GM21515 (cell line): Measurements from ENCODE around the gene C11orf65.
"Not testable (repeated sequence)": the region's sequence is repeated elsewhere in the genome, so short reads cannot be mapped to it uniquely, and the experiment has no call there.

Experiments
- ATAC-seq: cut with Tn5 transposase; IDR thresholded peaks from one replicate; pipeline ENCODE4 v1.9.1; 2021; ENCODE audit not compliant: unreplicated experiment

C11orf65 gene

DNA sequence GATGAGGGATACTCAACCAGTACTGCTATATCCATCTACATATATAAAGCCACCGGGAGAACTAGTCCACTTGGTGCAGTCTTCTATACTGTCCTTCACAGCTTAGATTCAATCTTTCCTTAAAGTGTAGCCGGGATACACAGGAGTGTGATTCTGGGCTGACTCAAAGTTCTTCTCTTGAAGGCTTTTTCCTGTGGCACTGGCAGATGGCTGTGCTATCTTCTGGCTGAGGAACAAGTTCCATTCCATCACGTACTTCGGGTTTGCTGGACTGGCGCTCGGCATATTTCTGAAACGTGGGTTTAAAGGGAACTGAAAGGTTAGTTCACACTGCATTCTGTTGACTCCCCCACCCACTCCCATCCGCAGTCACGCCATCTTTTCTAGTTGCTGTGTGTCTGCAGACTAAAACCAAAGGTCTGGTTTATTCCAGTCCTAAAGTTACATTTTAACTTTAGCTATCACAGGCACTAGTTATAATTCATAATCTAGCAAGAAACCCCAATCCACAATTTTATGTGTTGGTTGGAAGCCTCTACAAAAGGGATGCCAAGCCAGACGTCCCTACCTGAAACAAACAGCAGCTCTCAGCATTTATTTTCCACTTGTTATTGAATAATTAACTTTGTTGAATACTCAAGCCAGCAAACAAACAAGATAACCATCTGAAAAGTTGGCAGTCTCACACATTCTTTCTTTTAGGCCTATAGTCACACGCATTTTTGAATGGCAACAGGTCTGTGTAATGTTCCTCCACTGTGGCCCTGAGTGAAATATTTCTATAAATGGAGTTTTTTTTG is 7.5 kb upstream of the C11orf65 start:
- ATAC-seq: no peak

DNA sequence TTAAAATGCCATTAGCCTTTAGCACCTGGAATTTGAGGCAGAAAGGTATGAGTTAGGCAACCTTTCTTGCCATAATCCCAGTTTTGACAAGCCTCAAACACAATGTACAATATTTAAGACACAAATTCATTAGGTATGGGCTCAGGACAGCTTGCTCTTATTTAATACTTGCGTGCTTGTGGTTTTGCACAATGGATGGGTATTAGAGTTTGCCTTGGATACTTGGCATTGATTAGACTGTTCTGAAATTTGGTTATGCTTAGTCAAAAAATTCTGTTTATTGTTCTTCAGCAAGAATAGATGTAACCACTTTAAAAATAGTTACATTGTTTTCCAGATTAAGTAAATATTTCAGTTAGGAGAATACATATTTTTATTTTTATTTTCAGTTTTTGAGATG is 5.4 kb upstream of the C11orf65 start:
- ATAC-seq: no peak

DNA sequence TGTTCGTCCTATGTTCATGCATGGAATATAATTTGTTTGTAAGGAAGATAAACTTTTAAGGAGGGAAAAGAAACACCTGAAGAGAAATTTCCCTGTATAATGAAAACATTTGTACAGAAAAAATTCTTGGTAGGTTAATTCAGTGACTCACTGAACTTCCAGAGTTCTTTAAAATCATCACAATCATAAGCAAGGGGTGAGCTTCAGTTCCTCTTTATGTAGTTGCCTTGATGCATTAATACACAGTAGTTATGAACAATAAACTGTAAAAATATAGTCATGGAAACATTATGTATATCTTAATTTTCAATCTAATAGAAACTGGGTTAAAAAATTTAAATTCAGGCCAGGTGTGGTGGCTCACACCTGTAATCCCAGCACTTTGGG is 1.1 kb upstream of the C11orf65 start:
- ATAC-seq: no peak

DNA sequence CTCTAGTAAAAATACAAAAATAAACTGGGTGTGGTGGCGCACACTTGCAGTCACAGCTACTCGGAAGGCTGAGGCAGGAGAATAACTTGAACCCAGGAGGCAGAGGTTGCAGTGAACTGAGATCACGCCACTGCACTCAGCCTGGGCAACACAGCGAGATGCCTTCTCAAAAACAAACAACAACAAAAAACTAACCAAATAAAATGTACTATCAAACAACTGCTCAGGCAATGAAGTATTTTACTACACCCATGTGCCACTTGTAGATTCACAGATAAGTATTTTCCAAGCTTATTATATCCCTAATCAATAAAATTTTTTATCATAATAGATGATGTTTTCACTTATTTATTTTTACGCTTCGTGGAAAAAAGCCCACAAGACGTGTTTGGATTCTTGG is 924 bp downstream of the C11orf65 start:
- no peak for ATAC-seq

GRCh38 chr11:108453207-108453835 is 14.0 kb downstream of the C11orf65 start:
- ATAC-seq: no peak

DNA sequence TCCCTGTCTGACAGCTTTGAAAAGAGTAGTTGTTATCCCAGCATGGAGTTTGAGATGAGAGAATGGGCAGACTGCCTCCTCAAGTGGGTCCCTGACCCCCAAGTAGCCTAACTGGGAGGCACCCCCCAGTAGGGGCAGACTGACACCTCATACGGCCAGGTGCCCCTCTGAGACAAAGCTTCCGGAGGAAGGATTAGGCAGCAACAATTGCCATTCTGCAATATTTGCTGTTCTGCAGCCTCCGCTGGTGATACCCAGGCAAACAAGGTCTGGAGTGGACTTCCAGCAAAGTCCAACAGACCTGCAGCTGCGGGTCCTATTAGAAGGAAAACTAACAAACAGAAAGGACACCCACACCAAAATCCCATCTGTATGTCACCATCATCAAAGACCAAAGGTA is 25.9 kb downstream of the C11orf65 start:
- not testable (repeated sequence) for ATAC-seq

- no peak for ATAC-seq
These were observed 30.7 kb downstream of the C11orf65 start for GRCh38 chr11:108436594-108436993.

GRCh38 chr11:108435066-108435465 is 32.3 kb downstream of the C11orf65 start:
- ATAC-seq: no peak

DNA sequence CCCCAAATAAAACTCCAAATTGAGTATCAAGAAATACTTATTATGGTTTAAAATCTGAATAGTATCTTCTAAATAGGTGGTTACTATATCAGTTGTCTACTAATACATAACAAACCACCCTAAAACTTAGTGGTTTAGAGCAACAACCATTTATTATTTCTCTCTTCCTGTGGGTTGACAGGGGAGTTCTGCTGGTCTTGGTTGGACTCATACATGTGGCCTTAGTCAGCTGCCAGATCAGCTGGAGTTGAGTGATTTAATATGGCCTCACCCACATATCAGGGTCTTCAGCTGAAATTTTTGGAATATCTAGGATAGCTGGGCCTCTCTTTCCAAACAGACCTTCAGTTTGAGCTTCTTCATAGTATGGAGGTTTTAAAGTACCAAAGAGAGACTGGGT is 34.5 kb downstream of the C11orf65 start:
- no peak for ATAC-seq

DNA sequence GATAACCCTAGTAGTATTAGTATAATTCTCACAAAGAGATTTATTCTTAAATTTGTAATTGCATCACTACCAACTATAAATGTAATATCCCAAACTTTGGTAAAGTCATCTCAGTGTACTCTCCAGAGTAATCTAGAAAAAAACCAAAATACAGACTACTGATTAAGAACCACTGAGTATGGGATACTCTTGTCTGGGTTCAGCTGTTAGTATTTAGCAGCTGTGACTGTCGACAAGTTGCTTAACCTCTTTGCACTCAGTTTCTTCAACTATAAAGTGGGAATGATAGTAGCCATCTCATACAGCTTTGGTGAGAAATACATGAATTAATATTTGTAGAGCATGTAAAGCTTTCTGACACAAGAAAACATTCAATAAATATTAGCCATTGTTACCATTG is 35.3 kb downstream of the C11orf65 start:
- ATAC-seq: no peak

DNA sequence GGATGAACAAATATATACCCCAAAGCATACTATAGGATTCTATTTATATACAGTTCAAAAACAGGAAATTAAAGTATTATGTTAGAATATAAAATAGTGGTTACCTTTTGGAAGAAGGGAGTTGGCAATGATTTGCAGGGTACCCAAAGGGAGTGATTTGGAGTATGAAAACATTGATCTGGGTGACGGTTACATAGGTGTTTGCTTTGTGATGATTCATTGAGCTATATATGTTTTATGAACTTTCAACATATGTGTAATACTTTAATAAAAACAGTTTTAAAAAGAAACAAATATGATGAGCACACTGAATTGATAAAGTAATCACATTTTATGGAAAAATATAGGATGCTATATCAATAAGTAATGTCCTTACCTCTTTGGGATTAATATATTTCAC is 36.0 kb downstream of the C11orf65 start:
- no peak for ATAC-seq

GRCh38 chr11:108417551-108417950 is 49.8 kb downstream of the C11orf65 start:
- ATAC-seq: not testable (repeated sequence)

DNA sequence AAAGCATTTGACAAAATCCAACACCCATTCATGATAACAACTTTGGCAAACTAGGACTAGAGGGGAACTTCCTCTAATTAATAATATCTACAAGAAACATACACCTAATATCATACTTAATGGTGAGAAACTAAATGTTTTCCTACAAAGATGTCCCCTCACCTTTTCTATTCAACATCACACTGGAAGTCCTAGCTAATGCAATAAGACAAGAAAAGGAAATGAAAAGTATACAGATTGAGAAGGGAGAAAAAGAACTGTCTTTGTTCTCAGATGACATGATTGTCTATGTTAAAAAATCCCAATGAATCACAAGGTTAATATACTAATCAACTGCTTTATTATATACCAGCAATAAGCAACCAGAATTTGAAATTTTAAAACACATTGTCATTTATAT is 52.4 kb downstream of the C11orf65 start:
- ATAC-seq: no peak

DNA sequence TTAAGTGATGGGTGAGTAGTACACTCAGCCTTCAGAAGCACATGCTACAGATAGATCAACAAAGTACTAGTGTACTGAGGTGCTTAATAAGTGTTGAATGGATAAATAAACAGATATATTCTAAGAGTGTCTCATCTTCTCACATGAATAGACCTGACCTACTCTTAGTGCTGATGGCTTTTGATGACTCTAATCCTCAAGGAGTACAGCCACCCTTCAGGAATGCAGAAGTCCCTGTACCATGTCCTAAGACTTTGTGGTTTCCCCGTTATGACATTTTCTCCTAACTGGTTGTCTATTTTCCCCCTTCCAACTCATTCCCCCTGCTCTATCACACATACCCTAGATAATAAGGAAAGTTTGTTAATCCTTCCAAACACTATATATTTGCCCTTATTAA is 61.6 kb downstream of the C11orf65 start:
- ATAC-seq: no peak

DNA sequence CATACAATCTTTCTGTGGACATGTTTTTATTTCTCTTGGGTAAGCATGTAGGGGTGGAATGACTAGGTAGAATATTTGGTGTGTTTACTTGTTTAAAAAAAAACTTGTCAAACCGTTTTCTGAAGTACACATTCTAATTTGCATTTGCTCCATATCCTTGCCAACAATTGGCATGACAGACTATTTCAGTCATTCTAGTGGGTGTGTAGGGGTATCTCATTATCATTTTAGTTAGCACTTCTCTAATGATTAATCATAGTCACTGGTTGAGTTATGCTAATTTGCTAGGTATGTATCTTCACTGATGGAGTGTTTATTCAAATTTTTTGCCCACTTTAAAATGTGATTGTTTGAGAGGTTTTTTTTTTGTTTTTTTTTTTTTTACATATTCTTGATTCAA is 64.3 kb downstream of the C11orf65 start:
- ATAC-seq: no peak

- ATAC-seq: no peak
These were observed 65.1 kb downstream of the C11orf65 start for GRCh38 chr11:108402241-108402640.

DNA sequence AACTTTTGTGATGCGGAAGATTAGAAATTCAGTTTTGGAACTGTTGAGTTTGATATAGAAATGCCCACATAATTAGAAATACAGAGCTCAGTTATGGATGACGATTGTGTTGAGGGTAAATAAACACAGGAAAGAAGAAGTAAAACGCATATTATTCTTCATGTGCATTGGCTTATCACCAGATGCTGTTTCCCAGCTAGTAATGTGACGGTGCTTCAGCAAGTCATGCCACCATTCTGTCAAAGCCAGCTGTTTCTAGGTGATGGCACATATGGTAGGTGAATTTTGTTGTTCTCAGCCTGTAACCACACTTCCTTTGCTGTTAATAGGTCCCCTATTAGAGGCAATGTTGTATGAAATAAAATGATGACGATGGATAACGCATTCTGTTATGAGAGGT is 68.9 kb downstream of the C11orf65 start:
- no peak for ATAC-seq

- ATAC-seq: not testable (repeated sequence)
These were observed 70.7 kb downstream of the C11orf65 start for GRCh38 chr11:108396672-108397071.

- no peak for ATAC-seq
These were observed 72.5 kb downstream of the C11orf65 start for GRCh38 chr11:108394744-108395284.

- no peak for ATAC-seq
These were observed 74.3 kb downstream of the C11orf65 start for GRCh38 chr11:108393046-108393445.

- ATAC-seq: no peak
These were observed 75.0 kb downstream of the C11orf65 start for GRCh38 chr11:108392353-108392752.

DNA sequence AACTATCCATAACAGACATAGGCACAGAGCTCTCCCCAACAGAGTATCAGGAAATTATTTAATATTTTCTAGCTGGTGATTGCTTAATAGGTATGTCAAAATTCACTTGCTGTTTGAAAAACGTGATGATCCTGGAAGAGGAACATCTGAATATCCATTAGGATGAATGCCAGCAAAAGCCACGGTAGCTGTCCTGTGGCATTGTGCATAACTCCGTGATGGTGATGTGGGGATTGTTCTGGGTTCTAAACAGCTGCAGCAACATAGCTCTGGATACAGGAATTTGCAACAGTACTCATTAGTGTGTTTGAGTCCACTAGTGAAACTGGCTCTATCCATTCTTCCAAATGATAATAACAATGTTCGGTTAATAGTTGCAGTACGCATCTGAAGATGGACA is 78.8 kb downstream of the C11orf65 start:
- ATAC-seq: no peak
